Measurements from ENCODE around the gene ZNF274. TPM values are rescaled to one million over a fixed set of nuclear protein-coding genes. Genes with fewer than 3 reads are reported as not detected.
"Not testable (repeated sequence)": the region's sequence is repeated elsewhere in the genome, so short reads cannot be mapped to it uniquely, and the experiment has no call there.

ZNF274 gene
- total RNA-seq, 2 experiments from 2014 or later, result 24.0 to 25.9 TPM

DNA sequence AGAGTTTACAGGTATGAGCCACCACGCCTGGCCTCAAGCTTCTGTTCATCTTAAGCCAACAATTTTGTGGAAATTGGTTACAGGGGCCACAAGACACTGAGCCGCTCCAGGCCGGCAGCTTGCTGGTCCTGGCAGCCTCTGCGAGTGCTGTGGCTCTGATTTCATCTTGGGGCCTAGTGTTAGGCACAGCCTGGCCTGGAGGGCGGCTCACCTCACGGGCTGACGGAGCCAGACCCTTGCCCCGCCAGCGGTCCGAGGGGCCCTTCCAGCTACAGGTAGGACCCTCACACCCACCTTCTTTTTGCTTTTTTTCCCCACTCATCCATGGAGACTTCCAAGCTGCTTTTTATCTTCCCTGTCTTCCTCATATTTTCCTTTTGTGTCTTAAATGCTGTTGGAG lies 54.5 kb downstream of the ZNF274 start:
- CTCF ChIA-PET, result interaction anchor here (1.2 to 1.4 kb wide), 2 partner anchors 9 to 70 kb away, joined by 3 to 7 read pairs; partner anchors contain the start of gene ZNF544
- H3K9me3 Mint-ChIP-seq, result peaks cover 57% of the 10 kb centered on the region
- TF ChIP-seq, protein P1, sequence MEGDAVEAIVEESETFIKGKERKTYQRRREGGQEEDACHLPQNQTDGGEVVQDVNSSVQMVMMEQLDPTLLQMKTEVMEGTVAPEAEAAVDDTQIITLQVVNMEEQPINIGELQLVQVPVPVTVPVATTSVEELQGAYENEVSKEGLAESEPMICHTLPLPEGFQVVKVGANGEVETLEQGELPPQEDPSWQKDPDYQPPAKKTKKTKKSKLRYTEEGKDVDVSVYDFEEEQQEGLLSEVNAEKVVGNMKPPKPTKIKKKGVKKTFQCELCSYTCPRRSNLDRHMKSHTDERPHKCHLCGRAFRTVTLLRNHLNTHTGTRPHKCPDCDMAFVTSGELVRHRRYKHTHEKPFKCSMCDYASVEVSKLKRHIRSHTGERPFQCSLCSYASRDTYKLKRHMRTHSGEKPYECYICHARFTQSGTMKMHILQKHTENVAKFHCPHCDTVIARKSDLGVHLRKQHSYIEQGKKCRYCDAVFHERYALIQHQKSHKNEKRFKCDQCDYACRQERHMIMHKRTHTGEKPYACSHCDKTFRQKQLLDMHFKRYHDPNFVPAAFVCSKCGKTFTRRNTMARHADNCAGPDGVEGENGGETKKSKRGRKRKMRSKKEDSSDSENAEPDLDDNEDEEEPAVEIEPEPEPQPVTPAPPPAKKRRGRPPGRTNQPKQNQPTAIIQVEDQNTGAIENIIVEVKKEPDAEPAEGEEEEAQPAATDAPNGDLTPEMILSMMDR (IDR thresholded peaks at IDR 0.05), result no peak
- H3K4me1 Mint-ChIP-seq (ENCODE audit: low read depth), result no peaks in the 10 kb centered on the region
- no peak overlapping the region for H3K27ac Mint-ChIP-seq
- POLR2A ChIA-PET, result interaction anchor here (0.8 to 1.4 kb wide), 3 partner anchors 9 to 77 kb away, joined by 3 to 9 read pairs (median 3); no protein-coding TSS in a partner anchor
- no peak overlapping the region for H3K4me3 Mint-ChIP-seq
- H3K27me3 Mint-ChIP-seq, result no peaks in the 10 kb centered on the region
- ATAC-seq, result no peak
- intact Hi-C loops (cut with micrococcal nuclease), result no loop called here
- H3K36me3 Mint-ChIP-seq (ENCODE audit: low read depth), result peaks cover 96% of the 10 kb centered on the region
- DNase-seq, result no peak

GRCh38 chr19:58243351-58243750 lies 60.5 kb downstream of the ZNF274 start:
- POLR2A ChIA-PET, result interaction anchor here (1.3 kb wide), 1 partner anchor 18 kb away, joined by 3 read pairs; no protein-coding TSS in a partner anchor
- Mint-ChIP-seq H3K27ac (no peak overlapping the region), H3K4me1 (ENCODE audit: low read depth) (peaks cover under 1% of the 10 kb centered on the region), H3K27me3 (no peaks in the 10 kb centered on the region), H3K36me3 (ENCODE audit: low read depth) (peaks cover 99% of the 10 kb centered on the region), H3K4me3 (no peak overlapping the region), H3K9me3 (peaks cover 62% of the 10 kb centered on the region)
- no peak for ATAC-seq
- no peak for DNase-seq
- intact Hi-C loops (cut with micrococcal nuclease), result no loop called here
- TF ChIP-seq, protein P1 (IDR thresholded peaks at IDR 0.05), result no peak
- CTCF ChIA-PET, result no interaction called here

GRCh38 chr19:58248886-58249285 lies 66.0 kb downstream of the ZNF274 start:
- ChIA-PET POLR2A (no interaction called here), CTCF (no interaction called here)
- H3K27ac Mint-ChIP-seq, result peak overlapping the region; percentile 64
- peak; percentile 20 for DNase-seq
- ATAC-seq, result peak; percentile 53
- TF ChIP-seq, protein P1 (IDR thresholded peaks at IDR 0.05), result no peak
- peaks cover 100% of the 10 kb centered on the region for H3K36me3 Mint-ChIP-seq (ENCODE audit: low read depth)
- H3K9me3 Mint-ChIP-seq, result peaks cover 65% of the 10 kb centered on the region
- no peak overlapping the region for H3K4me3 Mint-ChIP-seq
- H3K27me3 Mint-ChIP-seq, result no peaks in the 10 kb centered on the region
- intact Hi-C loops (cut with micrococcal nuclease), result no loop called here
- H3K4me1 Mint-ChIP-seq (ENCODE audit: low read depth), result peaks cover 10% of the 10 kb centered on the region

- TF ChIP-seq, protein P1 (IDR thresholded peaks at IDR 0.05), result no peak
- ATAC-seq, result no peak
- no peak overlapping the region for H3K4me3 Mint-ChIP-seq
- peaks cover 10% of the 10 kb centered on the region for H3K4me1 Mint-ChIP-seq (ENCODE audit: low read depth)
- no peaks in the 10 kb centered on the region for H3K27me3 Mint-ChIP-seq
- peaks cover 72% of the 10 kb centered on the region for H3K9me3 Mint-ChIP-seq
- H3K36me3 Mint-ChIP-seq (ENCODE audit: low read depth), result peaks cover 98% of the 10 kb centered on the region
- CTCF ChIA-PET, result no interaction called here
- intact Hi-C loops (cut with micrococcal nuclease), result no loop called here
- no peak for DNase-seq
- H3K27ac Mint-ChIP-seq, result no peak overlapping the region
- POLR2A ChIA-PET, result no interaction called here
Measured at GRCh38 chr19:58252102-58252685, 69.3 kb downstream of the ZNF274 start.

- intact Hi-C loops (cut with micrococcal nuclease); H3K4me3 Mint-ChIP-seq; H3K4me1 Mint-ChIP-seq (ENCODE audit: low read depth); ATAC-seq; CTCF ChIA-PET; H3K27me3 Mint-ChIP-seq; DNase-seq; H3K27ac Mint-ChIP-seq: not testable (repeated sequence)
- Mint-ChIP-seq H3K9me3 (peaks cover 75% of the 10 kb centered on the region), H3K36me3 (ENCODE audit: low read depth) (peaks cover 98% of the 10 kb centered on the region)
- POLR2A ChIA-PET, result interaction anchor here (0.6 to 1.2 kb wide), 2 partner anchors 8 to 18 kb away, joined by 3 to 5 read pairs; no protein-coding TSS in a partner anchor
Measured at GRCh38 chr19:58258259-58258658, 75.4 kb downstream of the ZNF274 start.
